Endothelial cell of umbilical vein (primary cell): Measurements from ENCODE around the gene CENPP. TPM values are rescaled to one million over a fixed set of nuclear protein-coding genes. Genes with fewer than 3 reads are reported as not detected.

Experiments used
- BruUV-seq: library from RNA; stranded (reverse); fragments of 400-500 nt; replicated peaks from 2 replicates; lab custom pipeline; 2021; lab: Mats Ljungman, UMichigan
- CTCF ChIA-PET: fragments of 300-600, 350-600 bp; sonication (Branson Sonifier 250); formaldehyde crosslinking; loops from one replicate; lab custom pipeline; 2021; ENCODE audit warnings: antibody characterized with exemption, inconsistent platforms; lab: Charles Lee
- POLR2A ChIA-PET: fragments of 300-600, 350-600 bp; sonication (Branson Sonifier 250); formaldehyde crosslinking; loops from one replicate; lab custom pipeline; 2021; ENCODE audit warnings: antibody characterized with exemption, inconsistent platforms; lab: Charles Lee
- DNase-seq: peaks from one replicate; pipeline ENCODE4 v3.0.0-alpha.2; 2011; ENCODE audit warnings: low read depth, low spot score
- FAIRE-seq: peaks from 2 replicates; lab custom pipeline; 2011; peaks lifted over from hg19 to GRCh38; lab: Jason Lieb, UNC
- H2AFZ ChIP-seq: 2 replicates; pipeline ENCODE4 v1.6.0; 2012; ENCODE audit warnings: low read depth, low read length, control low read depth, inconsistent platforms
- H3K27ac ChIP-seq: 2 replicates; pipeline ENCODE4 v1.5.1; 2011; ENCODE audit warnings: low read depth, mild to moderate bottlenecking, control low read depth, low read length, moderate library complexity; ENCODE audit not compliant: insufficient read depth
- H3K27me3 ChIP-seq, 2 experiments: 2 replicates each; pipeline versions ENCODE4 v1.6.0 to v1.6.1; 2011; ENCODE audit warnings: low read length in 2 of 2, mixed read lengths in 1 of 2; ENCODE audit not compliant: control insufficient read depth in 2 of 2, insufficient read depth in 2 of 2
- H3K36me3 ChIP-seq, 2 experiments: 2 replicates in 1 of 2; 3 replicates in 1 of 2; pipeline ENCODE4 v1.5.1; 2011; ENCODE audit warnings: low read length in 2 of 2, mild to moderate bottlenecking in 1 of 2, moderate library complexity in 1 of 2; ENCODE audit not compliant: control insufficient read depth in 2 of 2, insufficient read depth in 2 of 2; ENCODE audit errors: extremely low read depth in 1 of 2
- H3K4me1 ChIP-seq: 3 replicates; pipeline ENCODE4 v1.5.1; 2011; ENCODE audit warnings: mild to moderate bottlenecking, low read length; ENCODE audit not compliant: control insufficient read depth, insufficient read depth; ENCODE audit errors: extremely low read depth
- H3K4me2 ChIP-seq: 2 replicates; pipeline ENCODE4 v1.6.1; 2011; ENCODE audit warnings: low read length, control low read depth, mixed read lengths; ENCODE audit not compliant: insufficient read depth
- H3K4me3 ChIP-seq, 3 experiments: fragments of 200-600 bp in 1 of 3; sonication (generic), shearing (Covaris generic) in 1 of 3; replicated peaks in 1 of 3; 2 replicates each; pipeline ENCODE4 v1.5.1; 2011 to 2016; ENCODE audit warnings: control low read depth in 3 of 3, low read length in 3 of 3, mild to moderate bottlenecking in 2 of 3, inconsistent platforms in 1 of 3, low read depth in 1 of 3, moderate library complexity in 1 of 3; ENCODE audit not compliant: insufficient read depth in 1 of 3
- H3K79me2 ChIP-seq: 2 replicates; pipeline ENCODE4 v1.6.0; 2012; ENCODE audit warnings: low read length, inconsistent platforms; ENCODE audit not compliant: control insufficient read depth, insufficient read depth
- H3K9ac ChIP-seq: replicated peaks from 2 replicates; pipeline ENCODE3; 2011; ENCODE audit warnings: low read length, control low read depth; ENCODE audit not compliant: insufficient read depth; ENCODE audit errors: extremely low read depth
- H3K9me1 ChIP-seq: replicated peaks from 3 replicates; pipeline ENCODE4 v1.6.0; 2011; ENCODE audit warnings: mild to moderate bottlenecking, low read length; ENCODE audit not compliant: control insufficient read depth, insufficient read depth; ENCODE audit errors: extremely low read depth
- H3K9me3 ChIP-seq: replicated peaks from 2 replicates; pipeline ENCODE4 v1.5.1; 2012; ENCODE audit warnings: low read length, inconsistent platforms; ENCODE audit not compliant: control insufficient read depth, insufficient read depth
- H4K20me1 ChIP-seq: replicated peaks from 2 replicates; pipeline ENCODE3; 2011; ENCODE audit warnings: mild to moderate bottlenecking, low read length; ENCODE audit not compliant: control insufficient read depth, insufficient read depth; ENCODE audit errors: extremely low read depth
- CTCF ChIP-seq, 2 donors: IDR thresholded peaks; 1 replicate in 1 of 2; 2 replicates in 1 of 2; pipeline ENCODE4 v1.5.1; 2011; ENCODE audit warnings: low read length in 2 of 2, mild to moderate bottlenecking in 2 of 2, moderate library complexity in 2 of 2, control low read depth in 1 of 2, inconsistent platforms in 1 of 2, low read depth in 1 of 2; ENCODE audit not compliant: insufficient read depth in 1 of 2; ENCODE audit errors: extremely low read depth in 1 of 2
- EZH2 ChIP-seq: IDR thresholded peaks from 2 replicates; pipeline ENCODE4 v1.6.1; 2012; ENCODE audit warnings: borderline replicate concordance, low read depth, mild to moderate bottlenecking, moderate library complexity, low read length, inconsistent platforms; ENCODE audit not compliant: severe bottlenecking
- FOS ChIP-seq: IDR thresholded peaks from 2 replicates; pipeline ENCODE4 v1.6.1; 2011; ENCODE audit warnings: mild to moderate bottlenecking, low read length, moderate library complexity, borderline replicate concordance; ENCODE audit not compliant: insufficient read depth
- GATA2 ChIP-seq: IDR thresholded peaks from 2 replicates; pipeline ENCODE4 v1.7.0; 2011; ENCODE audit warnings: low read depth, mild to moderate bottlenecking, moderate library complexity, mixed read lengths, low read length; ENCODE audit not compliant: insufficient read length, insufficient read depth
- JUN ChIP-seq: IDR thresholded peaks from 2 replicates; pipeline ENCODE4 v1.6.1; 2011; ENCODE audit warnings: borderline replicate concordance, low read depth; ENCODE audit not compliant: insufficient read length, insufficient read depth
- MAX ChIP-seq: IDR thresholded peaks from 2 replicates; pipeline ENCODE4 v1.6.1; 2011; ENCODE audit not compliant: insufficient read depth, insufficient read length
- MYC ChIP-seq: IDR thresholded peaks from one replicate; pipeline ENCODE4 v1.6.1; 2011; ENCODE audit warnings: mild to moderate bottlenecking, low read depth, low read length
- POLR2A ChIP-seq: IDR thresholded peaks from 2 replicates; pipeline ENCODE4 v1.6.1; 2012; ENCODE audit warnings: low read depth, mild to moderate bottlenecking, control low read depth, low read length
- POLR2AphosphoS5 ChIP-seq: IDR thresholded peaks from 2 replicates; pipeline ENCODE4 v1.6.1; 2012; ENCODE audit warnings: low read depth, mild to moderate bottlenecking, control low read depth, low read length, moderate library complexity; ENCODE audit not compliant: insufficient read depth
- dilution Hi-C: fragments of 300-500 bp; cut with MboI; formaldehyde crosslinking; loops from one replicate; pipeline ENCODE4 v1.15.0; 2019; ENCODE audit warnings: low sequenced_read_pairs; ENCODE audit not compliant: extremely low pct_ligation_motif_present
- intact Hi-C: fragments of 100-400 bp; cut with micrococcal nuclease; formaldehyde crosslinking; loops from one replicate; pipeline ENCODE4 v1.10.0; 2022
- polyA plus RNA-seq, 4 experiments: library from polyadenylated mRNA; depleted of rRNA in 3 of 4; stranded (reverse) in 3 of 4; unstranded in 1 of 4; fragments of >200 nt; gene quantifications; 2 replicates each; pipeline versions ENCODE4 v1.2.1 to v1.2.3, GENCODE V29; 2011 to 2012; ENCODE audit warnings: missing spikeins in 1 of 4
- total RNA-seq: library from RNA; stranded (reverse); gene quantifications from 2 replicates; pipeline ENCODE4 v1.2.3, GENCODE V29; 2021

CENPP gene
- total and polyA plus RNA-seq, 2 donors (not counting 3 experiments of a cell fraction or from before 2014, with no cell fraction given), result 1.2 to 12.0 TPM

GRCh38 chr9:92422611-92423338, 97.0 kb downstream of the CENPP start:
- Histone ChIP-seq H2AFZ (no peak overlapping the region), H3K4me2 (no peak overlapping the region), H3K9me1 (no peaks in the 10 kb centered on the region), H3K4me3 (no peak overlapping the region), H3K36me3 (no peaks in the 10 kb centered on the region), H3K9ac (no peak overlapping the region), H3K4me1 (no peaks in the 10 kb centered on the region), H3K27ac (no peak overlapping the region), H3K79me2 (no peaks in the 10 kb centered on the region), H4K20me1 (no peaks in the 10 kb centered on the region), H3K9me3 (no peaks in the 10 kb centered on the region), H3K27me3 (no peaks in the 10 kb centered on the region)
- FAIRE-seq (no peak), DNase-seq (no peak)
- ChIA-PET POLR2A (no interaction called here), CTCF (interaction anchor here (1.2 to 1.3 kb wide), 2 partner anchors 8 to 17 kb away, joined by 3 read pairs; no protein-coding TSS in a partner anchor)
- TF ChIP-seq EZH2 (no peak), MAX (no peak), JUN (no peak), CTCF (IDR thresholded peaks at IDR 0.05; ENCODE audit: extremely low read depth in 1 of 2, insufficient read depth in 1 of 2, low read depth in 1 of 2, low read length in 2 of 2) (no peak), GATA2 (no peak), FOS (no peak), POLR2A (no peak), POLR2AphosphoS5 (no peak), MYC (no peak)
- intact Hi-C loops, result no loop called here
- dilution Hi-C loops, result no loop called here
- BruUV-seq, result no TSS peak
